Measurements from ENCODE around the gene SOS1. TPM values are rescaled to one million over a fixed set of nuclear protein-coding genes. Genes with fewer than 3 reads are reported as not detected.
A peak's percentile ranks its signal among the peaks of the same experiment; 100 is the strongest.

SOS1 gene
- total and polyA plus RNA-seq, 2 of the 13 experiments (the other 11 are each of a cell fraction or from before 2014, with no cell fraction given), result 20.8 to 60.4 TPM

DNA sequence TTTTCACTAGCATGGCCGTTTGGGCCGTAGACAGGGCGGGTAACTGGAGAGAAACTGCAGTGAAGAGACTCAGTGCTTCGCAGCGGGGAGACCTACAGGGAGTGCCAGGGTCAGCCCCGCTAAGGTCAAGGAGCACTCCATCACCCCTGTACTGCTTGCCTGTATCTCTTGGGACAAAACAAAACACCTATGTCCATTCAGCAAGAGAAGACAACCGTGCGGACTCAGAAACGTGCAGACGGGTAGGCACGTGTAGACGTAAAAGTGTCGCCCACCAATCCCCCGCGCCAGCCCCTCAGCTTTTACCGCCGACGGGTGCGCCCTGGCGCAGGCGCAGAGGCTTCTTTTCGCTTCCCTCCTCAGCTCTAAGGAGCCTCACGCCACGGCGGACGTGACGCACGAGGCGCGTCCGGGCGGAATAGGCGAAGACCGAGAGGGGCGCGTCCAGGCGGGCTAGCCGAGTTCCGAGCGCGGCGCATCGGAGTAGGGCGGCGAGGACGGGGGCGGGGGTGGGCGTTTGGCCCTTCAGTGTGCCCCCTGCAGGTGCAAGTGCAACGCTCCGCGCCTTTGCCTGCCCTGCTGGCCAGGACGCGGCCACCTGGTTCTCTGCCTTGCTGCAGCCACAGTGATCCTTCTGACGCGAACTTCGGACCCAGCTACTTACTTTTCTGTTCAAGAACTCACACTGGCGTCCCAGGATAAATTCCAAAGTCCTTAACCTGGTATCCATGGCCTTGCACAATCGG lies 3.3 kb upstream of the SOS1 start (continued):
- TF ChIP-seq RFX5 (IDR thresholded peaks at IDR 0.05; ENCODE audit: low read depth, low read length) (no peak; the same call in 1 of the 2 replicates), TBX3 (IDR thresholded peaks at IDR 0.05; ENCODE audit: borderline replicate concordance) (peak; percentile 31; the same call in 1 of the 2 replicates), ZNF235 (CRISPR knock-in tag; IDR thresholded peaks at IDR 0.05; ENCODE audit: borderline replicate concordance) (no peak; the same call in 1 of the 2 replicates), RARA (CRISPR knock-in tag; IDR thresholded peaks at IDR 0.05) (no peak; the same call in 1 of the 2 replicates), ZNF225 (CRISPR knock-in tag; IDR thresholded peaks at IDR 0.05) (no peak), ZNF792 (CRISPR knock-in tag; IDR thresholded peaks at IDR 0.05) (peak; percentile 97), GZF1 (CRISPR knock-in tag; IDR thresholded peaks at IDR 0.05) (peak; percentile 44; the same call in 1 of the 2 replicates), ZNF350 (CRISPR knock-in tag; IDR thresholded peaks at IDR 0.05; ENCODE audit: borderline replicate concordance, low read depth) (peak; percentile 99), ZNF530 (CRISPR knock-in tag; IDR thresholded peaks at IDR 0.05; ENCODE audit: low read depth) (no peak), HHEX (CRISPR knock-in tag; IDR thresholded peaks at IDR 0.05) (no peak), ATF4 (CRISPR knock-in tag; IDR thresholded peaks at IDR 0.05) (peak in 1 of 2 experiments; percentile 76; a peak in 2 of 4 replicates), CREB3 (CRISPR knock-in tag; IDR thresholded peaks at IDR 0.05) (peak; percentile 80; the same call in 1 of the 2 replicates), FOXO4 (CRISPR knock-in tag; conservative IDR thresholded peaks at IDR 0.05) (peak; percentile 97), ZNF460 (CRISPR knock-in tag; IDR thresholded peaks at IDR 0.05; ENCODE audit: borderline replicate concordance) (no peak), DPF2 (CRISPR knock-in tag; IDR thresholded peaks at IDR 0.05; ENCODE audit: borderline replicate concordance, low read depth) (peak; percentile 69), ZNF564 (CRISPR knock-in tag; IDR thresholded peaks at IDR 0.05) (no peak), SCMH1 (CRISPR knock-in tag; IDR thresholded peaks at IDR 0.05; ENCODE audit: borderline replicate concordance) (no peak), CSRNP1 (CRISPR knock-in tag; IDR thresholded peaks at IDR 0.05) (peak; percentile 96)
- TF ChIP-seq, protein P1, sequence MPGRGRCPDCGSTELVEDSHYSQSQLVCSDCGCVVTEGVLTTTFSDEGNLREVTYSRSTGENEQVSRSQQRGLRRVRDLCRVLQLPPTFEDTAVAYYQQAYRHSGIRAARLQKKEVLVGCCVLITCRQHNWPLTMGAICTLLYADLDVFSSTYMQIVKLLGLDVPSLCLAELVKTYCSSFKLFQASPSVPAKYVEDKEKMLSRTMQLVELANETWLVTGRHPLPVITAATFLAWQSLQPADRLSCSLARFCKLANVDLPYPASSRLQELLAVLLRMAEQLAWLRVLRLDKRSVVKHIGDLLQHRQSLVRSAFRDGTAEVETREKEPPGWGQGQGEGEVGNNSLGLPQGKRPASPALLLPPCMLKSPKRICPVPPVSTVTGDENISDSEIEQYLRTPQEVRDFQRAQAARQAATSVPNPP (CRISPR knock-in tag; IDR thresholded peaks at IDR 0.05), result peak; percentile 94
- TF ChIP-seq, protein P2, sequence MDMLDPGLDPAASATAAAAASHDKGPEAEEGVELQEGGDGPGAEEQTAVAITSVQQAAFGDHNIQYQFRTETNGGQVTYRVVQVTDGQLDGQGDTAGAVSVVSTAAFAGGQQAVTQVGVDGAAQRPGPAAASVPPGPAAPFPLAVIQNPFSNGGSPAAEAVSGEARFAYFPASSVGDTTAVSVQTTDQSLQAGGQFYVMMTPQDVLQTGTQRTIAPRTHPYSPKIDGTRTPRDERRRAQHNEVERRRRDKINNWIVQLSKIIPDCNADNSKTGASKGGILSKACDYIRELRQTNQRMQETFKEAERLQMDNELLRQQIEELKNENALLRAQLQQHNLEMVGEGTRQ (IDR thresholded peaks at IDR 0.05; ENCODE audit: low read depth, low read length), result peak; percentile 13; the same call in 1 of the 2 replicates
- TF ChIP-seq, protein P2 (CRISPR knock-in tag; IDR thresholded peaks at IDR 0.05; ENCODE audit: borderline replicate concordance), result peak; percentile 68; the same call in 1 of the 2 replicates

Data from HepG2 (cell line).